K562 (cell line): ENCODE results near the gene UPK2. TPM values are rescaled to one million over a fixed set of nuclear protein-coding genes. Genes with fewer than 3 reads are reported as not detected.
A peak's percentile ranks its signal among the peaks of the same experiment; 100 is the strongest.

Source experiments
- CTBP1 ChIP-seq: fragments of 450-650 bp; IDR thresholded peaks from 2 replicates; pipeline ENCODE4 v1.6.1; 2016; ENCODE audit warnings: borderline replicate concordance
- CXXC5 ChIP-seq: fragments of 250-450 bp; sonication (Bioruptor Pico); IDR thresholded peaks from 2 replicates; pipeline ENCODE4 v1.8.0; 2022; ENCODE audit warnings: inconsistent platforms, mild to moderate bottlenecking, moderate library complexity
- ELF1 ChIP-seq: fragments of 200-800 bp; sonication (Bioruptor generic); IDR thresholded peaks from 2 replicates; pipeline ENCODE4 v1.6.1; 2016; ENCODE audit warnings: missing genetic modification characterization, missing compliant biosample characterization
- ETV1 ChIP-seq: fragments of 450-650 bp; conservative IDR thresholded peaks from 2 replicates; pipeline ENCODE4 v1.6.1; 2016; ENCODE audit warnings: missing genetic modification characterization, control low read depth, low read depth, missing compliant biosample characterization
- FOXA3 ChIP-seq, 2 experiments: fragments of 450-650 bp in 1 of 2; sonication (generic) in 1 of 2; formaldehyde crosslinking; IDR thresholded peaks in 1 of 2; conservative IDR thresholded peaks in 1 of 2; 2 replicates each; pipeline versions ENCODE4 v1.4.0 to v1.8.0; 2020 to 2022; ENCODE audit warnings: mild to moderate bottlenecking in 2 of 2, missing genetic modification reagents in 1 of 2
- FOXK2 ChIP-seq, 2 experiments: fragments of 450-650 bp; IDR thresholded peaks in 1 of 2; conservative IDR thresholded peaks in 1 of 2; 2 replicates each; pipeline ENCODE4 v1.6.1; 2016; ENCODE audit warnings: low read depth in 2 of 2, mild to moderate bottlenecking in 1 of 2
- GATA2 ChIP-seq: sonication (generic); formaldehyde crosslinking; IDR thresholded peaks from 2 replicates; pipeline ENCODE4 v1.4.0; 2020; ENCODE audit warnings: mild to moderate bottlenecking, missing genetic modification reagents
- GATAD2A ChIP-seq: fragments of 450-650 bp; IDR thresholded peaks from 2 replicates; pipeline ENCODE4 v1.6.1; 2017
- HNRNPK ChIP-seq: fragments of 200-400 bp; formaldehyde crosslinking; IDR thresholded peaks from one replicate; pipeline ENCODE4 v1.6.1; 2018; ENCODE audit warnings: mild to moderate bottlenecking, low read depth, low read length; ENCODE audit not compliant: poor library complexity, severe bottlenecking
- JUND ChIP-seq, 2 experiments: IDR thresholded peaks; 2 replicates in 1 of 2; 3 replicates in 1 of 2; pipeline ENCODE4 v1.6.1; 2011; ENCODE audit warnings: borderline replicate concordance in 2 of 2, low read depth in 2 of 2, low read length in 2 of 2, improper control_type of control experiment in 1 of 2, missing biosample characterization in 1 of 2, missing genetic modification characterization in 1 of 2, missing genetic modification reagents in 1 of 2
- KLF1 ChIP-seq: fragments of 450-650 bp; IDR thresholded peaks from 2 replicates; pipeline ENCODE4 v1.6.1; 2016; ENCODE audit warnings: missing genetic modification characterization, missing compliant biosample characterization
- MEF2D ChIP-seq: conservative IDR thresholded peaks from 2 replicates; pipeline ENCODE4 v1.6.1; 2016; ENCODE audit warnings: low read depth, missing genetic modification characterization, missing compliant biosample characterization
- MTA1 ChIP-seq: fragments of 450-650 bp; IDR thresholded peaks from 2 replicates; pipeline ENCODE4 v1.6.1; 2017; ENCODE audit warnings: borderline replicate concordance
- MYC ChIP-seq, 2 experiments: fragments of 250-450 bp in 1 of 2; sonication (Bioruptor Pico) in 1 of 2; IDR thresholded peaks; 2 replicates each; pipeline versions ENCODE4 v1.5.1 to v1.6.1; 2012 to 2021; ENCODE audit warnings: low read depth in 2 of 2, borderline replicate concordance in 1 of 2, improper control_type of control experiment in 1 of 2, low read length in 1 of 2, mild to moderate bottlenecking in 1 of 2, moderate library complexity in 1 of 2
- MYNN ChIP-seq, 2 experiments: sonication (generic); formaldehyde crosslinking in 1 of 2; IDR thresholded peaks; 2 replicates each; pipeline versions ENCODE4 v1.5.0 to v1.6.1; 2016 to 2020; ENCODE audit warnings: antibody characterized with exemption in 1 of 2, missing genetic modification reagents in 1 of 2
- NFRKB ChIP-seq: fragments of 450-650 bp; IDR thresholded peaks from 2 replicates; pipeline ENCODE4 v1.6.1; 2016; ENCODE audit warnings: low read depth
- NRF1 ChIP-seq, 2 experiments: fragments of 450-650 bp; IDR thresholded peaks in 1 of 2; conservative IDR thresholded peaks in 1 of 2; 2 replicates each; pipeline ENCODE4 v1.6.1; 2014; ENCODE audit warnings: mild to moderate bottlenecking in 2 of 2
- RCOR1 ChIP-seq, 2 experiments: IDR thresholded peaks; 2 replicates each; pipeline ENCODE4 v1.6.1; 2012; ENCODE audit warnings: low read depth in 2 of 2, low read length in 2 of 2, borderline replicate concordance in 1 of 2, improper control_type of control experiment in 1 of 2
- SETDB1 ChIP-seq: IDR thresholded peaks from one replicate; pipeline ENCODE4 v1.6.1; 2012; ENCODE audit warnings: low read length, control low read depth, inconsistent platforms
- SMAD4 ChIP-seq: fragments of 250-450 bp; sonication (Bioruptor Pico); conservative IDR thresholded peaks from 2 replicates; pipeline ENCODE4 v1.8.0; 2021; ENCODE audit warnings: inconsistent platforms, mild to moderate bottlenecking, moderate library complexity
- SUPT5H ChIP-seq: fragments of 450-650 bp; IDR thresholded peaks from 2 replicates; pipeline ENCODE4 v1.6.1; 2016
- TAF1 ChIP-seq: IDR thresholded peaks from 2 replicates; pipeline ENCODE4 v1.6.1; 2011; ENCODE audit warnings: mild to moderate bottlenecking, low read length, moderate library complexity; ENCODE audit not compliant: insufficient read depth, control insufficient read depth, severe bottlenecking; ENCODE audit errors: extremely low read depth
- ZNF165 ChIP-seq: fragments of 250-450 bp; sonication (Bioruptor Pico); IDR thresholded peaks from 2 replicates; pipeline ENCODE4 v1.4.0; 2020; ENCODE audit warnings: borderline replicate concordance
- polyA plus RNA-seq, 8 experiments: library from polyadenylated mRNA; depleted of rRNA in 4 of 8; stranded (reverse) in 5 of 8; unstranded in 3 of 8; fragments of >200 nt; fragmentation: Nextera tagmentation in 2 of 8; fragmentation: Illumina TruSeq in 1 of 8; extraction: Ambion mirVana in 2 of 8; extraction: Trizol in 1 of 8; gene quantifications; 2 replicates each; pipeline versions ENCODE4 v1.2.1 to v1.2.3, GENCODE V29; 2011 to 2014; ENCODE audit warnings: inconsistent platforms in 1 of 8, missing spikeins in 1 of 8
- total RNA-seq, 7 experiments: library from RNA; depleted of rRNA in 6 of 7; stranded (reverse); fragments of >200 nt in 6 of 7; fragmentation: Illumina TruSeq in 2 of 7; extraction: Trizol in 2 of 7; gene quantifications; 2 replicates each; pipeline versions ENCODE4 v1.2.1 to v1.2.3, GENCODE V29; 2011 to 2021; ENCODE audit warnings: low replicate concordance in 1 of 7
- TF ChIP-seq, protein P1 (sequence below), 2 experiments: fragments of 450-650 bp; IDR thresholded peaks; 2 replicates each; pipeline ENCODE4 v1.6.1; 2016
- TF ChIP-seq, protein P2 (sequence below): fragments of 450-650 bp; formaldehyde crosslinking; conservative IDR thresholded peaks from 2 replicates; pipeline ENCODE4 v1.4.0; 2022; ENCODE audit warnings: mild to moderate bottlenecking, missing genetic modification characterization

The UPK2 gene
- total and polyA plus RNA-seq, 9 of the 15 experiments (the other 6 are each of a cell fraction or from before 2014, with no cell fraction given), result not detected

DNA sequence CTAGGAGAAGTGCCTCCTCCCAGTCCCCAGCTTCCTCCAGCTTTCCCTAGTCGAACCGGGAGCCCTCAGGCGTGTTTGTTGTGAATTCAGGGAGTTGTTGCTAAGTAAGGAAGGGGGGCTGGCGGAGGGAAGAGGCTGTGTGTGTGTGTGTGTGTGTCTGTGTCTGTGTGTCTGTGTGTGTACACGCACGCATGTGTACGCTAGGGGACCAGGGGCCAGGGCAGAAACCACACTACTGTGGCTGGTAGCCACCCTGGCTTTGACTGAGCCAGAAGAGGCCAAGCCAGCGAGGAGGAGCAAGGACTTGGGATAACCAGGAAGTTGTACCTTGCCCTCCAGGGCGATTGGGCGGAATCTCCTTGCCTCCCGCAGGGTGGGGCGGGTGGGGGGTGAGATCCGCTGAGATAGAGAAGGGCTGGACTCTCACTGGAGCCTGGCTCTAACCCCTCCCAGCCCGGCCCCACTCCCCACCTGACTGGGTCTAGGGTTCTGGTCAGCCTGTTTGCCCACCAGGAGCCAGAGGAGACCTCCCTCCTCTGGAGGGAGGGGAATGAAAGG lies 37.9 kb upstream of the UPK2 start (continued):
- TF ChIP-seq MYC (IDR thresholded peaks at IDR 0.05; ENCODE audit: low read depth, low read length) (0 out of 2 replicates have a peak, but pooled peaks have one; percentile 12), MYC (CRISPR knock-in tag; IDR thresholded peaks at IDR 0.05; ENCODE audit: borderline replicate concordance, low read depth) (no peak), SUPT5H (peak; percentile 55), ZNF165 (CRISPR knock-in tag) (no peak), FOXA3 (CRISPR knock-in tag; conservative IDR thresholded peaks at IDR 0.05 in 1 of 2, IDR thresholded peaks at IDR 0.05 in 1 of 2) (peak in 1 of 2 experiments; percentile 37; a peak in 1 of 4 replicates), SMAD4 (CRISPR knock-in tag) (no peak), MEF2D (no peak), NRF1 (conservative IDR thresholded peaks at IDR 0.05 in 1 of 2, IDR thresholded peaks at IDR 0.05 in 1 of 2) (peak; percentile 24 to 60; a peak in 3 of 4 replicates), KLF1 (tag) (no peak), MYNN (IDR thresholded peaks at IDR 0.05) (peak; percentile 36; the same call in 1 of the 2 replicates), MYNN (CRISPR knock-in tag; IDR thresholded peaks at IDR 0.05) (no peak), NFRKB (no peak), FOXK2 (conservative IDR thresholded peaks at IDR 0.05 in 1 of 2, IDR thresholded peaks at IDR 0.05 in 1 of 2; ENCODE audit: low read depth in 2 of 2) (peak; percentile 29 to 36; a peak in 2 of 4 replicates), CXXC5 (CRISPR knock-in tag) (peak; percentile 35), HNRNPK (no peak), GATA2 (CRISPR knock-in tag) (0 out of 2 replicates have a peak, but pooled peaks have one; percentile 23), CTBP1 (peak; percentile 41; the same call in 1 of the 2 replicates), GATAD2A (no peak), TAF1 (peak; percentile 17), MTA1 (0 out of 2 replicates have a peak, but pooled peaks have one; percentile 15), SETDB1 (no peak), ELF1 (peak; percentile 67), ETV1 (tag) (0 out of 2 replicates have a peak, but pooled peaks have one; percentile 28), RCOR1 (IDR thresholded peaks at IDR 0.05; ENCODE audit: borderline replicate concordance in 1 of 2, low read depth in 2 of 2, low read length in 2 of 2) (peak in 1 of 2 experiments; percentile 47; a peak in 1 of 4 replicates), JUND (IDR thresholded peaks at IDR 0.05; ENCODE audit: borderline replicate concordance, low read depth, low read length) (0 out of 2 replicates have a peak, but pooled peaks have one; percentile 27), JUND (tag; IDR thresholded peaks at IDR 0.05; ENCODE audit: borderline replicate concordance, low read depth, low read length) (no peak)
- TF ChIP-seq, protein P1, sequence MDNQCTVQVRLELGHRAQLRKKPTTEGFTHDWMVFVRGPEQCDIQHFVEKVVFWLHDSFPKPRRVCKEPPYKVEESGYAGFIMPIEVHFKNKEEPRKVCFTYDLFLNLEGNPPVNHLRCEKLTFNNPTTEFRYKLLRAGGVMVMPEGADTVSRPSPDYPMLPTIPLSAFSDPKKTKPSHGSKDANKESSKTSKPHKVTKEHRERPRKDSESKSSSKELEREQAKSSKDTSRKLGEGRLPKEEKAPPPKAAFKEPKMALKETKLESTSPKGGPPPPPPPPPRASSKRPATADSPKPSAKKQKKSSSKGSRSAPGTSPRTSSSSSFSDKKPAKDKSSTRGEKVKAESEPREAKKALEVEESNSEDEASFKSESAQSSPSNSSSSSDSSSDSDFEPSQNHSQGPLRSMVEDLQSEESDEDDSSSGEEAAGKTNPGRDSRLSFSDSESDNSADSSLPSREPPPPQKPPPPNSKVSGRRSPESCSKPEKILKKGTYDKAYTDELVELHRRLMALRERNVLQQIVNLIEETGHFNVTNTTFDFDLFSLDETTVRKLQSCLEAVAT (IDR thresholded peaks at IDR 0.05), result no peak
- TF ChIP-seq, protein P2, sequence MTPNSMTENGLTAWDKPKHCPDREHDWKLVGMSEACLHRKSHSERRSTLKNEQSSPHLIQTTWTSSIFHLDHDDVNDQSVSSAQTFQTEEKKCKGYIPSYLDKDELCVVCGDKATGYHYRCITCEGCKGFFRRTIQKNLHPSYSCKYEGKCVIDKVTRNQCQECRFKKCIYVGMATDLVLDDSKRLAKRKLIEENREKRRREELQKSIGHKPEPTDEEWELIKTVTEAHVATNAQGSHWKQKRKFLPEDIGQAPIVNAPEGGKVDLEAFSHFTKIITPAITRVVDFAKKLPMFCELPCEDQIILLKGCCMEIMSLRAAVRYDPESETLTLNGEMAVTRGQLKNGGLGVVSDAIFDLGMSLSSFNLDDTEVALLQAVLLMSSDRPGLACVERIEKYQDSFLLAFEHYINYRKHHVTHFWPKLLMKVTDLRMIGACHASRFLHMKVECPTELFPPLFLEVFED (CRISPR knock-in tag), result peak; percentile 50; the same call in 1 of the 2 replicates
